Lower lobe of right lung (tissue), 2 donors: ENCODE results near the gene IRS2. TPM values are rescaled to one million over a fixed set of nuclear protein-coding genes. Genes with fewer than 3 reads are reported as not detected.

ENCODE experiments used
- ATAC-seq, 2 donors: fragments of 200-7000 bp; cut with Tn5 transposase; one replicate each; pipeline ENCODE4 v1.9.1; 2020 to 2022; ENCODE audit warnings: mild to moderate bottlenecking in 2 of 2, moderate library complexity in 2 of 2
- DNase-seq: peaks from one replicate; pipeline ENCODE4 v3.0.0-alpha.2; 2020
- H3K27ac ChIP-seq: fragments of 200-600 bp; one replicate; pipeline ENCODE4 v1.8.0; 2022
- H3K27me3 ChIP-seq: fragments of 200-600 bp; one replicate; pipeline ENCODE4 v1.8.0; 2022; ENCODE audit warnings: low read depth
- H3K36me3 ChIP-seq: fragments of 200-600 bp; one replicate; pipeline ENCODE4 v1.8.0; 2022; ENCODE audit warnings: mild to moderate bottlenecking
- H3K4me1 ChIP-seq: fragments of 200-600 bp; one replicate; pipeline ENCODE4 v1.8.0; 2022
- H3K4me3 ChIP-seq: fragments of 200-600 bp; one replicate; pipeline ENCODE4 v1.8.0; 2022; ENCODE audit warnings: mild to moderate bottlenecking
- H3K9me3 ChIP-seq: fragments of 200-600 bp; one replicate; pipeline ENCODE4 v1.8.0; 2022
- intact Hi-C: fragments of 100-400 bp; cut with DNase I; formaldehyde crosslinking; loops from one replicate; pipeline ENCODE4 v1.11.0; 2022
- total RNA-seq: library from RNA; stranded (reverse); fragmentation: NEBNext Ultra II Directional; extraction: Animal tissue kit (Norgen Biotek cat#: 25700); gene quantifications from one replicate; pipeline ENCODE4 v1.2.1, GENCODE V29; 2021
- TF ChIP-seq, protein P1 (sequence below): fragments of 200-600 bp; IDR thresholded peaks from one replicate; pipeline ENCODE4 v1.8.0; 2022; ENCODE audit warnings: antibody characterized with exemption, mild to moderate bottlenecking
- donor health status: DM: no; HTN: yes; CAD: no; lungs with severe emphysema.

IRS2 gene
- total RNA-seq, 1 donor from 2014 or later = 34.0 TPM

DNA sequence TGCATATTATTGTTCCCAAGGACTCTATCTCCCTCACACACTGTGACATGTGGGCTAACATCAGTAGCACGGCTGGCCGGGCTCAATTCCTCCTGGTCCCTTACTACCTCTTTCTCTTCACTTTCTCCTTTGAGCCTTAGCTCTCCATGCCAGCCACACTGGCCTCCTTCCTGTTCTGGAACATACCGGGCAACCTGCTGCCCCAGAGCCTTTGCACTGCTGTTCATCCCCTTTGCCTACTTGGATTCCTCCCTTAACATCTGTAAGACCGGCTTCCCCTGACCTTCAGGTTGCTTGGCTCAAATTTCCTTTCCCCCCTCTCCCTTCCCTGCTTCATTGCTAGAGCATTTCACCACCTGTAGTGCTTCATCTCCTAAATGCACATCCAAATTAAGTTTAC, 17.1 kb downstream of the IRS2 start:
- ATAC-seq (no peak), DNase-seq (no peak)
- Histone ChIP-seq H3K27ac (no peak overlapping the region), H3K4me3 (no peak overlapping the region), H3K36me3 (peaks cover 21% of the 10 kb centered on the region), H3K9me3 (no peaks in the 10 kb centered on the region), H3K4me1 (peaks cover 23% of the 10 kb centered on the region), H3K27me3 (no peaks in the 10 kb centered on the region)
- TF ChIP-seq, protein P1, sequence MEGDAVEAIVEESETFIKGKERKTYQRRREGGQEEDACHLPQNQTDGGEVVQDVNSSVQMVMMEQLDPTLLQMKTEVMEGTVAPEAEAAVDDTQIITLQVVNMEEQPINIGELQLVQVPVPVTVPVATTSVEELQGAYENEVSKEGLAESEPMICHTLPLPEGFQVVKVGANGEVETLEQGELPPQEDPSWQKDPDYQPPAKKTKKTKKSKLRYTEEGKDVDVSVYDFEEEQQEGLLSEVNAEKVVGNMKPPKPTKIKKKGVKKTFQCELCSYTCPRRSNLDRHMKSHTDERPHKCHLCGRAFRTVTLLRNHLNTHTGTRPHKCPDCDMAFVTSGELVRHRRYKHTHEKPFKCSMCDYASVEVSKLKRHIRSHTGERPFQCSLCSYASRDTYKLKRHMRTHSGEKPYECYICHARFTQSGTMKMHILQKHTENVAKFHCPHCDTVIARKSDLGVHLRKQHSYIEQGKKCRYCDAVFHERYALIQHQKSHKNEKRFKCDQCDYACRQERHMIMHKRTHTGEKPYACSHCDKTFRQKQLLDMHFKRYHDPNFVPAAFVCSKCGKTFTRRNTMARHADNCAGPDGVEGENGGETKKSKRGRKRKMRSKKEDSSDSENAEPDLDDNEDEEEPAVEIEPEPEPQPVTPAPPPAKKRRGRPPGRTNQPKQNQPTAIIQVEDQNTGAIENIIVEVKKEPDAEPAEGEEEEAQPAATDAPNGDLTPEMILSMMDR = no peak
- intact Hi-C loops = no loop called here

DNA sequence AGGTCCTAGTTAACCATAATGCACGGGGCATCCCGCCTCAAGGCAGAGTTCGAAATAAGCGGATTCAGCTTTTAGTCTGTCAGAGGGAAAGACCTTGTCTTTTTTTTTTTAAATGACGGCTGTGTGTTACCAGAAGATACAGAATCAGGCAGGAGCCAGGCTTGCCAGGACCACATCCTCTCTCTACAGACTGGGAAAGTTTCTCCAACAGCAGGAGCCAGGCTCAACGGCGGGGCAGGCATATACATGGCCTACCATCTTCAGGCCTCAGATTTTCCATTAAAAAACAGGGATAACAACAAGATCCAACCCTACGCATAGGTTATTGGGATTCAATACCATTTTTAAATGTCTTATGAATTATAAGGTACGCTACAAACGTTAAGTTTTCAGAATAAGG, 17.8 kb downstream of the IRS2 start:
- Histone ChIP-seq H3K27me3 (no peaks in the 10 kb centered on the region), H3K27ac (no peak overlapping the region), H3K9me3 (no peaks in the 10 kb centered on the region), H3K36me3 (peaks cover 21% of the 10 kb centered on the region), H3K4me3 (no peak overlapping the region), H3K4me1 (peaks cover 23% of the 10 kb centered on the region)
- TF ChIP-seq, protein P1 = no peak
- intact Hi-C loops = no loop called here
- ATAC-seq (no peak), DNase-seq (no peak)

DNA sequence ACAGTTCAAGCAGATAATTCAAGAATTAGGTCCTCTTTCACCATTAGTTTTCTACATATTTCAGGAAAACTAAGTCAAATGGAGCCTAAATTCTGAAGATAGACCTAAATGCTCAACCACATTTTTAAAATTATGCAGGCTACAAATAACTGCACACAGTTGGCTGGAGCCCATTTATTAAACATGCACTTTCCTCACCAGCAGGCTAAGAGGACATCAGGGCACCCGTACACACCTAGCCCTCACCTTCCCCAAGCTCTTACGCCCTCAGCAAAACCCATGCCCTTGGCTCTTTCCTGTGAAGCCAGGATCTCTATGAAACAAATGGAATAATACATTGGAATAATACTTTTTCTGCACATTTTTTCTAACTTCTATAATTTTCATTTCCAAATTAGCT, 18.2 kb downstream of the IRS2 start:
- Histone ChIP-seq H3K4me3 (no peak overlapping the region), H3K27ac (no peak overlapping the region), H3K9me3 (no peaks in the 10 kb centered on the region), H3K27me3 (no peaks in the 10 kb centered on the region), H3K4me1 (peaks cover 23% of the 10 kb centered on the region), H3K36me3 (peaks cover 21% of the 10 kb centered on the region)
- intact Hi-C loops = no loop called here
- DNase-seq = no peak
- no peak for ATAC-seq
- TF ChIP-seq, protein P1 = no peak

DNA sequence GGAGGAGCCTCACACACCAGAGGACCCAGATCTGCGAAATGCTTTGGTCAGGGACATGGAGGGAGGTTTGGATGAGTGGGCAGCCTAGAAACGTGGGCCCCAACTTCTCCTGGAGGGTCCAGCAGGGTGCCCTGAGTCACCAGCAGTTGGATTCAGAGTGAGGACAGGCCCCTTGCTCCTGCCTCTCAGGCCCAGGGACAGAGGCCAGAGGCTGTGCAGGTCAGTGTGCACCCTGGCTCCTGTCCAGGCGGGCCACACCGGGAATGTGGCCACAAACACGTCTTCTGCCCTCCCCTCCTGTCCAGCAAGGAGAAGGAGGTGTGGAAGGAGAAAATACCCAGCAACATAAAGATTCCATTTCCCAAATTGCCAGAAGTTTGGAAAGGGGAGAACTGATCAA, 19.4 kb downstream of the IRS2 start:
- Histone ChIP-seq H3K36me3 (peaks cover 17% of the 10 kb centered on the region), H3K27ac (no peak overlapping the region), H3K4me3 (no peak overlapping the region), H3K4me1 (peaks cover 23% of the 10 kb centered on the region), H3K27me3 (no peaks in the 10 kb centered on the region), H3K9me3 (no peaks in the 10 kb centered on the region)
- no peak for DNase-seq
- intact Hi-C loops = no loop called here
- TF ChIP-seq, protein P1 = no peak
- ATAC-seq = no peak

DNA sequence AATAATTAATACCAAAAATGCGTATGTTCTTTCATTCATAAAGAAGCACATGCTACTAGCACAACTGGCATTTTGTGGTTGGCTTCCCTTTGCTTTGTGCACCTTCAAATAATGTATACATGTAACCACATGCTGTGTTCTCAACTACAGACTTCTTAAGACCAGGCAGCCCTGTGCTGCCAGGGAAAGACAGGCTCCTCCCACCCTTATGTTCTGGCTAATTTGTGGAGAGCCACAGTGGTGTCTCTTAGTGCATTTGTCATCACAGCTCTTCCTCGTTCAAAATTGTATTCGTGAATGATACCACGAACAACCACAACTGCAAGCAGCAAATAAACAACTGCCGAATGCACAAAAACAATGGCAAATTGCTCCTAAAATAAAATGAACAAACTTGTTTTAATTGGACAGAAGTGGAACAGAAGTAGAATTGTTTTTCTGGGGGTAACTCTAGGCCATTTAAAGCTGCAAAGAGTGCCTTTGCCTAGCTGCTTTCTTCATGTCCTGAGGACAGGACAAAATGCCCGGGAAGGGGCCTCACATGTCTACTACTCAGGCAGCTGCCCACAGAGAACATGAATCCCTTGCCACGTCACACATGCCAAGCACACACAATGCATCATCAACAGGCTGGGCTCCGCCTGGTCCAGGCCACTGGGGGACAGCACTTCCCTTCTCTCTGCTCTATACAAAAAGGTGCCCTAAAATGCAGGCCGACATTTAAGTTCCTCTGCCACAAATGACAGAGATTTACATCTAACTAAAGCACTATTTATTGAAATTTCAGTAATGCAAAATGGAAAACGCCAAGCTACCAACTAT, 21.7 kb downstream of the IRS2 start:
- peak; percentile 53 to 54 for ATAC-seq
- no peaks in the 10 kb centered on the region for H3K9me3 ChIP-seq
- peaks cover 18% of the 10 kb centered on the region for H3K4me1 ChIP-seq
- intact Hi-C loops = no loop called here
- DNase-seq = no peak
- no peaks in the 10 kb centered on the region for H3K27me3 ChIP-seq
- H3K36me3 ChIP-seq = peaks cover 7% of the 10 kb centered on the region
- TF ChIP-seq, protein P1 = peak; percentile 12
- H3K27ac ChIP-seq = no peak overlapping the region
- H3K4me3 ChIP-seq = no peak overlapping the region
